ENCODE measurements around the gene TANK.
"Not testable (repeated sequence)": the region's sequence is repeated elsewhere in the genome, so short reads cannot be mapped to it uniquely, and the experiment has no call there.

The TANK gene

DNA sequence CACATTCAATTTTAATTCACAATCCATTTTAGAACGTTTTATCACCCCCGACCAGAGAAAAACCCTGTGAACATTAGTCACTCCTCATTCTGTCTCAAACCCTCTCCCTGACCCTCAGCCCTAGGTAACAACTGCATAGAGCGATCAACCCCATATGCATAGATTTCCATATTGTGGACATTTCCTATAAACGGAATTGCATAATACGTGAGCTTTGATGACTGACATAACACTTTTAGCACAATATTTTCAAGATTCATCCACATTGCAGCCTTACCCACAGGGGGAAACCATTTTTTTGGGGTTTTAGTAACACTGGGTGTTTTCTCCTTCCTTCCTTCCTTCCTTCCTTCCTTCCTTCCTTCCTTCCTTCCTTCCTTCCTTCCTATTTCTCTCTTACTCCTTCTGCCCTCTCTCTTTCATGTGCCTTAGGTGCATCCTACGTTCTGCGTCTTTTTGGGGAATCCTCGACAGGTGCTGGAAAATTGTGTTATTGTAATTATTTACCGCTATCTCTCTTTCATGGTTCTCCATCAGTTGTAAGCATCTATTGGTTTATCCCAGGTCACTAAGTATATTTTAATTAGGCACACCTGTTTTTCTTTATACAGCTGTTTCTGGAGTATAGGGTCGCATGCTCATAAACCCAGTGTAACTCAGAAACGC lies 118.5 kb downstream of the TANK start:
- peak; percentile 43 for DNase-seq (ENCODE audit: low spot score)

DNA sequence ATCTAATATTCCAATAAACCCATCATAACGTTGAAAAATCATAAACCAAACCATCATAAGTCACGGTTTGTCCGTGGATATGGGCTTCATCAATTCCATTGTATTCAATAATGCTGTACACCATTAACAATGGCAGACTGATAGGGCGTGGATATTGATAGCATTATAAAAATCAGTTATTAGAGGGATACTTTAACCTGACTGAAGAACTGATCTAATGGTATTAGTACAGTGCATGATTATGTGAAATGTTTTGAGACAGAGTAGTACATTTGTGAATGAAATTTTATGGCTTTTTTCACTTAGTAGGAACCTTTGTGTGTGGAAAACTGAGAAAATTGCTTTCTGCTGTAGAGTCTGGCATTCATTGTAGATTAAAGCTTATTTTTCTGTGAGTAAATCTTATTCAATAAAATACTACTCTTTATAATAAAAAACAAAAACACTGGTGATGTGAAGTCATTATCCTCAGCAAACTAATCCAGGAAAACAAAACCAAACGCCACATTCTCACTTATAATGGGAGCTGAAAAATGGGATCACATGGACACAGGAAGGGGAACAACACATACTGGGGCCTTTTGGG lies 119.1 kb downstream of the TANK start:
- DNase-seq (ENCODE audit: low spot score) = not testable (repeated sequence)

GRCh38 chr2:161280906-161281323 lies 120.7 kb downstream of the TANK start:
- DNase-seq (ENCODE audit: low spot score) = peak; percentile 55

DNA sequence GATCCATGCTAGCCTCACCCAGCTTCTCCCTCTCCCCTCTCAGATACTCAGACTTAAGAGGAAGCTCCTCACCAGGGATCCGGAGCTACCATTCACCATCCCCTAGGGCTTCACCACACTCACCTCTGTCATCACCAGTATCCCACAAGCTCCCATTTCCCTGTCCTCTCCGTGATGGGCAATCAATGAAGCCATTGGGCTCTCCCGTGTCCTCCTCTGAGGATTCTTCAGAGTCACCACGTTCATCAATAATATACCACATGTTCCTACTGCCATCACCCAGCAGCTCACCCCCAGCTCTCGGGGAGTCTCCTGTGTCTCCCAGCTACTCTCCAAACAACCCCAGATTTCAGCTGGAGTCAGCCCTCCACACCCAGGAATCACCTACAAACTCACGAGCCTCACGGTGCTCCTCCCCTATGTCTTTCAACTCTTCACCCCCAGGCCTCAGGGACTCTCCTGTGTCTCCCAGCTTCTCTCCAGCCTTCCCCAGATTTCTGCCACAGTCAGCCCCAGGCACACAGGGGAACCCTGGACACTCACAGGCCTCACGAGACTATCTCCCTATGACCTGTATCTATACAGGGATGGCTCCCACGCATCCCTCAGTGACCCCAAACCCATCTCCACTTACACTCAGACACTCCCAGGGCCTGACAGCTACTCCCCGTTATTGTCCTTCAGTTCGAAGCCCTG lies 121.5 kb downstream of the TANK start:
- not testable (repeated sequence) for DNase-seq (ENCODE audit: low spot score)

- DNase-seq (ENCODE audit: low spot score) = not testable (repeated sequence)
Measured at GRCh38 chr2:161282311-161282644, 122.0 kb downstream of the TANK start.

GRCh38 chr2:161283926-161284325 lies 123.7 kb downstream of the TANK start:
- no peak for DNase-seq (ENCODE audit: low spot score)
